GM12865 (cell line): ENCODE data around the gene TRIP13.
"Not testable (repeated sequence)": the region's sequence is repeated elsewhere in the genome, so short reads cannot be mapped to it uniquely, and the experiment has no call there.

Experiments
- DNase-seq: peaks from one replicate; pipeline ENCODE4 v3.0.0; 2010; ENCODE audit warnings: low read depth
- H3K4me3 ChIP-seq: 2 replicates; pipeline ENCODE4 v1.5.1; 2011; ENCODE audit warnings: mild to moderate bottlenecking, low read depth, low read length, control low read depth
- CTCF ChIP-seq: IDR thresholded peaks from 2 replicates; pipeline ENCODE4 v1.5.1; 2011; ENCODE audit warnings: low read length, control low read depth, low read depth, inconsistent platforms; ENCODE audit not compliant: insufficient read depth; ENCODE audit errors: missing control alignments

Gene TRIP13

GRCh38 chr5:927172-928015 lies 34.7 kb downstream of the TRIP13 start:
- DNase-seq: no peak
- H3K4me3 ChIP-seq: no peak overlapping the region
- TF ChIP-seq CTCF: no peak

- not testable (repeated sequence) for H3K4me3 ChIP-seq
These were observed 36.5 kb downstream of the TRIP13 start for GRCh38 chr5:929182-929581.

GRCh38 chr5:929596-929995 lies 36.9 kb downstream of the TRIP13 start:
- H3K4me3 ChIP-seq: no peak overlapping the region
- no peak for TF ChIP-seq CTCF
- DNase-seq: no peak

More at GRCh38 chr5:929182-929581, 36.5 kb downstream of the TRIP13 start:
- not testable (repeated sequence) for DNase-seq

GRCh38 chr5:930866-931265 lies 38.2 kb downstream of the TRIP13 start:
- H3K4me3 ChIP-seq: no peak overlapping the region
- no peak for TF ChIP-seq CTCF
- DNase-seq: no peak

- TF ChIP-seq CTCF: no peak
- no peak overlapping the region for H3K4me3 ChIP-seq
- no peak for DNase-seq
These were observed 39.0 kb downstream of the TRIP13 start for GRCh38 chr5:931570-932145.

GRCh38 chr5:932151-932627 lies 39.5 kb downstream of the TRIP13 start:
- DNase-seq: no peak
- no peak for TF ChIP-seq CTCF
- no peak overlapping the region for H3K4me3 ChIP-seq

- peak; percentile 10 for DNase-seq
- TF ChIP-seq CTCF: no peak
- no peak overlapping the region for H3K4me3 ChIP-seq
These were observed 40.1 kb downstream of the TRIP13 start for GRCh38 chr5:932628-933250.
